Measurements from ENCODE around the gene PRKCQ. TPM values are rescaled to one million over a fixed set of nuclear protein-coding genes. Genes with fewer than 3 reads are reported as not detected.

The PRKCQ gene
- 0.24 and 0.65 TPM in 2 replicates for total RNA-seq

DNA sequence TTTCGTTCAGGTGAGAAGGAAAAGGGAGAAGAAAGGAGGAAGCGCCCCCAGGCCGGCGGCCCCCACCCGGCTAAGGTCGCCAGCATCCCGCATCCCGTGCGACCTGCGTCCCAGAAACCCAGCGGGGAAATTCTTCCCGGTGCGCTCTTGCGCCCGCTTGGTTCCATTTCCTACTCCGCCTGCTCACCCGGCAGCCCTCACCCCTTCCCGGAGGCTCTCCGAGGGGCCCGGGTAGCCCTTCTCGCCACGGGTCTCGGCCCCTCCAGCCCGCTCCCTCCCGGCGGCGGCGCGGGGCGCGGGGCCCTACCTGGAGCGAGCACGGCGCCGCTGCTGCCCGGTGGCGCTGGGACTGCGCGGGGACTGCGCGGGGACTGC is at the start of gene PRKCQ:
Gene PRKCQ (minus strand): TSS at position 373 of the 375 bp plus-strand sequence. CDS start 65,141 bp downstream, outside the sequence.

Data from epithelial cell of alveolus of lung (primary cell).